K562 (cell line): ENCODE results near the gene AADAC. TPM values are rescaled to one million over a fixed set of nuclear protein-coding genes. Genes with fewer than 3 reads are reported as not detected.
"Not testable (repeated sequence)": the region's sequence is repeated elsewhere in the genome, so short reads cannot be mapped to it uniquely, and the experiment has no call there.

Experiments
- ATAC-seq: fragments of 200-7000 bp; cut with Tn5 transposase; 3 replicates; pipeline ENCODE4 v1.9.1; 2020; ENCODE audit warnings: moderate library complexity
- BruUV-seq: library from RNA; stranded (reverse); fragments of 400-500 nt; replicated peaks from 2 replicates; lab custom pipeline; 2021; lab: Mats Ljungman, UMichigan
- CTCF ChIA-PET: fragments of 300-600 bp; formaldehyde crosslinking; extraction: SDS; loops from one replicate; lab custom pipeline; 2021; ENCODE audit warnings: low intra/inter-chr PET ratio; lab: Yijun Ruan, JAX
- POLR2A ChIA-PET: fragments of 300-600, 350-650 bp; sonication (Branson Sonifier 250); formaldehyde crosslinking; extraction: SDS; loops from one replicate; lab custom pipeline; 2021; ENCODE audit warnings: antibody characterized with exemption, inconsistent platforms; lab: Yijun Ruan, JAX
- DNase-seq, 4 experiments: peaks; one replicate each; pipeline versions ENCODE4 v3.0.0 to v3.0.0-alpha.2; 2011 to 2018; ENCODE audit warnings: low spot score in 3 of 4, mixed read lengths in 3 of 4; ENCODE audit errors: extremely low read depth in 1 of 4
- FAIRE-seq: peaks from 2 replicates; lab custom pipeline; 2011; peaks lifted over from hg19 to GRCh38; lab: Jason Lieb, UNC
- H2AFZ ChIP-seq: 2 replicates; pipeline ENCODE4 v1.6.0; 2011; ENCODE audit warnings: low read depth, low read length, control low read depth, inconsistent platforms
- H3K27ac ChIP-seq: fragments of 200-600 bp; 3 replicates; pipeline ENCODE4 v1.8.0; 2011; ENCODE audit warnings: low read depth, mild to moderate bottlenecking, control low read depth, inconsistent platforms, low read length, moderate library complexity, mixed read lengths; ENCODE audit errors: extremely low read depth
- H3K27me3 ChIP-seq, 2 experiments: fragments of 300-600 bp in 1 of 2; 2 replicates in 1 of 2; 3 replicates in 1 of 2; pipeline versions ENCODE4 v1.6.0 to v1.8.0; 2011; ENCODE audit warnings: inconsistent platforms in 2 of 2, low read length in 2 of 2, mild to moderate bottlenecking in 1 of 2, mixed read lengths in 1 of 2, moderate library complexity in 1 of 2; ENCODE audit not compliant: control insufficient read depth in 2 of 2, insufficient read depth in 2 of 2
- H3K36me3 ChIP-seq: fragments of 300-600 bp; 3 replicates; pipeline ENCODE4 v1.8.0; 2011; ENCODE audit warnings: mild to moderate bottlenecking, low read length, inconsistent platforms; ENCODE audit not compliant: control insufficient read depth, insufficient read depth
- H3K4me1 ChIP-seq, 2 experiments: fragments of 200-600 bp in 1 of 2; replicated peaks in 1 of 2; 2 replicates in 1 of 2; 3 replicates in 1 of 2; pipeline versions ENCODE4 v1.5.1 to v1.8.0; 2011; ENCODE audit warnings: inconsistent platforms in 2 of 2, low read length in 2 of 2, mild to moderate bottlenecking in 1 of 2, mixed read lengths in 1 of 2, moderate library complexity in 1 of 2; ENCODE audit not compliant: control insufficient read depth in 2 of 2, insufficient read depth in 2 of 2
- H3K4me2 ChIP-seq: 2 replicates; pipeline ENCODE4 v1.6.1; 2011; ENCODE audit warnings: low read length, control low read depth, inconsistent platforms, mixed read lengths; ENCODE audit not compliant: insufficient read depth
- H3K4me3 ChIP-seq: fragments of 200-600 bp; sonication (generic), shearing (Covaris generic); 2 replicates; pipeline ENCODE4 v1.5.1; 2016; ENCODE audit warnings: control low read depth, inconsistent platforms
- H3K79me2 ChIP-seq: fragments of 200-600 bp; 3 replicates; pipeline ENCODE4 v1.8.0; 2011; ENCODE audit warnings: low read length, inconsistent platforms; ENCODE audit not compliant: control insufficient read depth, insufficient read depth
- H3K9ac ChIP-seq, 2 experiments: 2 replicates each; pipeline versions ENCODE4 v1.6.0 to v1.6.1; 2011; ENCODE audit warnings: low read depth in 2 of 2, low read length in 2 of 2, control low read depth in 1 of 2, inconsistent platforms in 1 of 2, mild to moderate bottlenecking in 1 of 2, mixed read lengths in 1 of 2; ENCODE audit not compliant: insufficient read depth in 1 of 2
- H3K9me1 ChIP-seq: one replicate; pipeline ENCODE4 v1.6.0; 2011; ENCODE audit warnings: inconsistent platforms, mild to moderate bottlenecking, low read length, moderate library complexity; ENCODE audit not compliant: control insufficient read depth, insufficient read depth
- H3K9me3 ChIP-seq: replicated peaks from 2 replicates; pipeline ENCODE4 v1.5.1; 2011; ENCODE audit warnings: low read depth, low read length, inconsistent platforms; ENCODE audit not compliant: control insufficient read depth, insufficient read depth
- H4K20me1 ChIP-seq: replicated peaks from 2 replicates; pipeline ENCODE4 v1.6.1; 2011; ENCODE audit warnings: low read length, inconsistent platforms, mixed read lengths; ENCODE audit not compliant: control insufficient read depth, insufficient read depth
- ARID1B ChIP-seq: fragments of 450-650 bp; IDR thresholded peaks from 2 replicates; pipeline ENCODE4 v1.6.1; 2016; ENCODE audit warnings: antibody characterized with exemption, mild to moderate bottlenecking, inconsistent platforms
- JUND ChIP-seq, 2 experiments: IDR thresholded peaks; 2 replicates in 1 of 2; 3 replicates in 1 of 2; pipeline ENCODE4 v1.6.1; 2011; ENCODE audit warnings: borderline replicate concordance in 2 of 2, low read depth in 2 of 2, low read length in 2 of 2, improper control_type of control experiment in 1 of 2, missing biosample characterization in 1 of 2, missing genetic modification characterization in 1 of 2, missing genetic modification reagents in 1 of 2
- NR2C1 ChIP-seq, 2 experiments: fragments of 450-650 bp; IDR thresholded peaks; 2 replicates each; pipeline ENCODE4 v1.6.1; 2017; ENCODE audit warnings: mild to moderate bottlenecking in 2 of 2, antibody characterized with exemption in 1 of 2, inconsistent platforms in 1 of 2, missing compliant biosample characterization in 1 of 2, missing genetic modification characterization in 1 of 2
- RCOR1 ChIP-seq, 2 experiments: IDR thresholded peaks; 2 replicates each; pipeline ENCODE4 v1.6.1; 2012; ENCODE audit warnings: low read depth in 2 of 2, low read length in 2 of 2, borderline replicate concordance in 1 of 2, improper control_type of control experiment in 1 of 2
- RFX1 ChIP-seq: fragments of 450-650 bp; IDR thresholded peaks from 2 replicates; pipeline ENCODE4 v1.6.1; 2016; ENCODE audit warnings: mild to moderate bottlenecking, moderate library complexity
- SAFB ChIP-seq: fragments of 200-400 bp; formaldehyde crosslinking; IDR thresholded peaks from 2 replicates; pipeline ENCODE4 v1.6.1; 2017; ENCODE audit warnings: low read depth, low read length, borderline replicate concordance
- THAP12 ChIP-seq: fragments of 250-450 bp; sonication (Bioruptor Pico); IDR thresholded peaks from 2 replicates; pipeline ENCODE4 v1.9.0; 2021; ENCODE audit warnings: mild to moderate bottlenecking, inconsistent platforms
- XRCC4 ChIP-seq: IDR thresholded peaks from one replicate; pipeline ENCODE4 v1.6.1; 2011; ENCODE audit not compliant: insufficient read depth, insufficient read length; ENCODE audit errors: extremely low read depth
- ZNF354B ChIP-seq: fragments of 250-450 bp; sonication (Bioruptor Pico); IDR thresholded peaks from 2 replicates; pipeline ENCODE4 v1.4.0; 2020
- ZNF507 ChIP-seq: conservative IDR thresholded peaks from 2 replicates; pipeline ENCODE4 v1.6.1; 2017; ENCODE audit warnings: missing genetic modification characterization, missing compliant biosample characterization
- WGBS: fragments of 100-300 bp; shearing (Covaris generic); methylation state at CpG from one replicate; pipeline ENCODE4 v1.1.6; 2016; ENCODE audit warnings: low coverage, mixed read lengths; ENCODE audit not compliant: insufficient coverage; ENCODE audit errors: missing lambda C conversion rate; 5-methylcytosine and 5-hydroxymethylcytosine counted together
- in situ Hi-C: fragments of 300-500 bp; cut with MboI; formaldehyde crosslinking; loops from 4 replicates; pipeline ENCODE4 v1.15.0; 2018; ENCODE audit warnings: inconsistent platforms, mixed read lengths
- intact Hi-C: fragments of 100-400 bp; cut with micrococcal nuclease; formaldehyde crosslinking; loops from 2 replicates; pipeline ENCODE4 v1.14.2; 2022
- polyA plus RNA-seq, 8 experiments: library from polyadenylated mRNA; depleted of rRNA in 4 of 8; stranded (reverse) in 5 of 8; unstranded in 3 of 8; fragments of >200 nt; fragmentation: Nextera tagmentation in 2 of 8; fragmentation: Illumina TruSeq in 1 of 8; extraction: Ambion mirVana in 2 of 8; extraction: Trizol in 1 of 8; gene quantifications; 2 replicates each; pipeline versions ENCODE4 v1.2.1 to v1.2.3, GENCODE V29; 2011 to 2014; ENCODE audit warnings: inconsistent platforms in 1 of 8, missing spikeins in 1 of 8
- total RNA-seq, 7 experiments: library from RNA; depleted of rRNA in 6 of 7; stranded (reverse); fragments of >200 nt in 6 of 7; fragmentation: Illumina TruSeq in 2 of 7; extraction: Trizol in 2 of 7; gene quantifications; 2 replicates each; pipeline versions ENCODE4 v1.2.1 to v1.2.3, GENCODE V29; 2011 to 2021; ENCODE audit warnings: low replicate concordance in 1 of 7
- TF ChIP-seq, protein P1 (sequence below): fragments of 450-650 bp; IDR thresholded peaks from 2 replicates; pipeline ENCODE4 v1.6.1; 2016; ENCODE audit warnings: low read depth, mild to moderate bottlenecking, moderate library complexity

AADAC gene
- total and polyA plus RNA-seq, 9 of the 15 experiments (the other 6 are each of a cell fraction or from before 2014, with no cell fraction given) = 0.47 TPM; not detected in 8

DNA sequence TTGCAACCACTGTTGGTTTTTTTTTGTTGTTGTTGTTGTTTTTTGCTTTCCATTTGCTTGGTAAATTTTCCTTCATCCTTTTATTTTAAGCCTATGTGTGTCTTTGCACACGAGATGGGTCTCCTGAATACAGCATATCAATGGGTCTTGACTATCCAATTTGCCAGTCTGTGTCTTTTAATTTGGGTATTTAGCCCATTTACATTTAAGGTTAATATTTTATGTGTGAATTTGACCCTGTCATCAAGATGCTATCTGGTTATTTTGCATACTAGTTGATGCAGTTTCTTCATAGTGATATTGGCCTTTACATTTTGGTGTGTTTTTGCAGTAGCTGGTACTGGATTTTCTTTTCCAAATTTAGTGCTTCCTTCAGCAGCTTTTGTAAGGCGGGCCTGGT is 36.1 kb downstream of the AADAC start:
- H3K27ac ChIP-seq, CTCF ChIA-PET, BruUV-seq: not testable (repeated sequence)

DNA sequence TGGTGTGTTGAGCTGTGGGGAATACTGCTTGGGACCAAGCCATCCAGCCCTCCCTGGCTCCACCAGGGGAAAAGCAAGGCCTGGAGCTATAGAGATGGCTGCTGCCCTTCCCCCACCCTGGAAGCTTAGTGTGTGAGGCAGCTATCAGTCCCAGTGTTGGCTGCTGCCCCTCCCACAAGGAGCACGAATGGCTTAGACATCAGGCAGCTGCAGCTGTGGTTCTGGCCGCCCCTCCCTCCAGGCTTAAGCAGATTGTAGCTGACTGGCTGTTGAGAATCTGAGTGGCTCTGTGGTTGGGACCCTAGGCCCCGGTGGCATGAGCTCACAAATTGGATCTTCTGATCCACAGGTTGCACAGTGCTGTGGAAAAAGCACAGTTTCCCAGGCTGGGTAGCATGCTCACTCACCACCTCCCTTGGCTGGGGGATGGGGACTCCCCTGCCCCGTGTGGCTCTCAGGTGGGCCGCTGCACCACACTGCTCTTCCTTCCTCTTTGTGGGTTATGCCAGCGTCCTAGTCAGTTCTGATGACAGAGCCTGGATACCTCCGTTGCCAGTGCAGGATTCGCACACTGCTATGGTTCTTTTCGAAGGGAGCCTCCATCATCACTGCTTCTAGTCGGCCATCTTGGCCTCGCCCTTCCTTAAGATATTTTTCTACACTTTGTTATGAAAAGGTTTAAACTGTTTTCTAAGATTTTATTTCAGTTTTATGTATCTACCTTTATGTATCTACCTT is 38.3 kb downstream of the AADAC start:
- Histone ChIP-seq H3K9me3 (no peaks in the 10 kb centered on the region; the same call in 1 of the 2 replicates), H3K4me1 (peaks cover 5 to 8% of the 10 kb centered on the region in 2 experiments; a peak in 3 of 5 replicates), H3K4me3 (no peak overlapping the region), H3K9me1 (no peaks in the 10 kb centered on the region), H3K27me3 (no peaks in the 10 kb centered on the region), H3K4me2 (peak overlapping the region; percentile 42), H2AFZ (peak overlapping the region; percentile 90), H3K27ac (peak overlapping the region; percentile 21; the same call in 2 of the 3 replicates), H4K20me1 (no peaks in the 10 kb centered on the region), H3K79me2 (no peaks in the 10 kb centered on the region), H3K9ac (peak overlapping the region in 1 of 2 experiments; percentile 40; a peak in 3 of 4 replicates), H3K36me3 (no peaks in the 10 kb centered on the region)
- 36% methylated on average over 11 of the region's 11 CpGs for WGBS
- no TSS peak for BruUV-seq
- FAIRE-seq = peak; percentile 90
- in situ Hi-C loops = no loop called here
- POLR2A ChIA-PET = no interaction called here
- DNase-seq = peak; percentile 39 to 85 (median 60)
- intact Hi-C loops = no loop called here
- peak; percentile 99 for ATAC-seq
- CTCF ChIA-PET = no interaction called here
- no peak for TF ChIP-seq THAP12
- TF ChIP-seq ARID1B = peak; percentile 75
- TF ChIP-seq RCOR1 (IDR thresholded peaks at IDR 0.05; ENCODE audit: borderline replicate concordance in 1 of 2, low read depth in 2 of 2, low read length in 2 of 2) = peak in 1 of 2 experiments; percentile 46; a peak in 1 of 4 replicates
- TF ChIP-seq SAFB = no peak
- TF ChIP-seq RFX1 = no peak
- TF ChIP-seq, protein P1, sequence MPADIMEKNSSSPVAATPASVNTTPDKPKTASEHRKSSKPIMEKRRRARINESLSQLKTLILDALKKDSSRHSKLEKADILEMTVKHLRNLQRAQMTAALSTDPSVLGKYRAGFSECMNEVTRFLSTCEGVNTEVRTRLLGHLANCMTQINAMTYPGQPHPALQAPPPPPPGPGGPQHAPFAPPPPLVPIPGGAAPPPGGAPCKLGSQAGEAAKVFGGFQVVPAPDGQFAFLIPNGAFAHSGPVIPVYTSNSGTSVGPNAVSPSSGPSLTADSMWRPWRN = no peak
- no peak for TF ChIP-seq XRCC4
- TF ChIP-seq NR2C1 (IDR thresholded peaks at IDR 0.05) = no peak
- no peak for TF ChIP-seq NR2C1 (tag; IDR thresholded peaks at IDR 0.05)
- TF ChIP-seq JUND (IDR thresholded peaks at IDR 0.05; ENCODE audit: borderline replicate concordance, low read depth, low read length) = no peak
- TF ChIP-seq JUND (tag; IDR thresholded peaks at IDR 0.05; ENCODE audit: borderline replicate concordance, low read depth, low read length) = peak; percentile 22; the same call in 1 of the 3 replicates

More for the DNA sequence above, 36.1 kb downstream of the AADAC start:
- ATAC-seq, POLR2A ChIA-PET, H3K27me3 ChIP-seq, H3K4me1 ChIP-seq, in situ Hi-C loops, DNase-seq, FAIRE-seq, H3K4me2 ChIP-seq, H3K9ac ChIP-seq, H3K9me3 ChIP-seq, H4K20me1 ChIP-seq, H2AFZ ChIP-seq, intact Hi-C loops, H3K4me3 ChIP-seq, H3K79me2 ChIP-seq, H3K9me1 ChIP-seq, H3K36me3 ChIP-seq: not testable (repeated sequence)
- WGBS = 21% methylated on average over 2 of the region's 2 CpGs
- peak; percentile 88 for TF ChIP-seq ZNF354B
- peak; percentile 96 for TF ChIP-seq ZNF507 (tag)
